Measurements from ENCODE around the gene POLH.
"Not testable (repeated sequence)": the region's sequence is repeated elsewhere in the genome, so short reads cannot be mapped to it uniquely, and the experiment has no call there.

POLH gene

GRCh38 chr6:43630980-43631619, 55.1 kb downstream of the POLH start:
- no peak for DNase-seq (ENCODE audit: low read depth)

GRCh38 chr6:43633002-43633401, 57.0 kb downstream of the POLH start:
- not testable (repeated sequence) for DNase-seq (ENCODE audit: low read depth)

- DNase-seq (ENCODE audit: low read depth) = no peak
Observed at GRCh38 chr6:43634702-43635303, 58.8 kb downstream of the POLH start.

- peak; percentile 83 for DNase-seq (ENCODE audit: low read depth)
Observed at GRCh38 chr6:43635387-43636307, 59.7 kb downstream of the POLH start, which contains the start of gene MAD2L1BP. MAD2L1BP (plus strand) TSS chr6:43635840; CDS start chr6:43635876, 36 bp downstream.

- DNase-seq (ENCODE audit: low read depth) = no peak
Observed at GRCh38 chr6:43636308-43636659, 60.3 kb downstream of the POLH start.

- no peak for DNase-seq (ENCODE audit: low read depth)
Observed at GRCh38 chr6:43639984-43640800, 64.2 kb downstream of the POLH start.

- peak; percentile 49 for DNase-seq (ENCODE audit: low read depth)
Observed at GRCh38 chr6:43644940-43645612, 69.1 kb downstream of the POLH start, which contains the start of gene RSPH9. RSPH9 (plus strand) TSS chr6:43645036; CDS start chr6:43645099, 63 bp downstream.

- no peak for DNase-seq (ENCODE audit: low read depth)
Observed at GRCh38 chr6:43645613-43645964, 69.6 kb downstream of the POLH start.

- DNase-seq (ENCODE audit: low read depth) = no peak
Observed at GRCh38 chr6:43647613-43648012, 71.6 kb downstream of the POLH start.

GRCh38 chr6:43648248-43648647, 72.3 kb downstream of the POLH start:
- no peak for DNase-seq (ENCODE audit: low read depth)

- DNase-seq (ENCODE audit: low read depth) = not testable (repeated sequence)
Observed at GRCh38 chr6:43652822-43653221, 76.8 kb downstream of the POLH start.

- DNase-seq (ENCODE audit: low read depth) = no peak
Observed at GRCh38 chr6:43657221-43657802, 81.3 kb downstream of the POLH start.

GRCh38 chr6:43658161-43658560, 82.2 kb downstream of the POLH start:
- no peak for DNase-seq (ENCODE audit: low read depth)

- not testable (repeated sequence) for DNase-seq (ENCODE audit: low read depth)
Observed at GRCh38 chr6:43662948-43663347, 87.0 kb downstream of the POLH start.

Data from activated T-cell treated with anti-CD3 and anti-CD28 coated beads for 24 hours (primary cell).